Hepatocyte (in vitro differentiated cells): ENCODE measurements around the gene TMEM156. TPM values are rescaled to one million over a fixed set of nuclear protein-coding genes. Genes with fewer than 3 reads are reported as not detected.
A peak's percentile ranks its signal among the peaks of the same experiment; 100 is the strongest.
"Not testable (repeated sequence)": the region's sequence is repeated elsewhere in the genome, so short reads cannot be mapped to it uniquely, and the experiment has no call there.

Experiments used
- DNase-seq: peaks from one replicate; pipeline ENCODE4 v3.0.0-alpha.2; 2016; ENCODE audit warnings: low spot score
- H2AFZ ChIP-seq: fragments of 200-600 bp; sonication (generic); 2 replicates; pipeline ENCODE4 v1.6.0; 2016; ENCODE audit warnings: antibody characterized with exemption, mild to moderate bottlenecking
- H3K27ac ChIP-seq: fragments of 200-600 bp; sonication (generic); 2 replicates; pipeline ENCODE4 v1.5.1; 2016; ENCODE audit warnings: mild to moderate bottlenecking
- H3K27me3 ChIP-seq: fragments of 200-600 bp; sonication (generic); 2 replicates; pipeline ENCODE4 v1.6.1; 2016
- H3K36me3 ChIP-seq: fragments of 200-600 bp; sonication (generic); replicated peaks from 2 replicates; pipeline ENCODE4 v1.5.1; 2016; ENCODE audit warnings: low read depth; ENCODE audit not compliant: insufficient read depth
- H3K4me1 ChIP-seq: fragments of 200-600 bp; sonication (generic); 2 replicates; pipeline ENCODE4 v1.5.1; 2016; ENCODE audit warnings: mild to moderate bottlenecking, moderate library complexity; ENCODE audit not compliant: insufficient read depth
- H3K4me2 ChIP-seq: fragments of 200-600 bp; sonication (generic); 2 replicates; pipeline ENCODE4 v1.6.0; 2016
- H3K4me3 ChIP-seq: fragments of 200-600 bp; sonication (generic); 2 replicates; pipeline ENCODE4 v1.5.1; 2016; ENCODE audit warnings: mild to moderate bottlenecking
- H3K79me2 ChIP-seq: fragments of 200-600 bp; sonication (generic); 2 replicates; pipeline ENCODE4 v1.6.0; 2017; ENCODE audit warnings: mild to moderate bottlenecking
- H3K9me2 ChIP-seq: fragments of 200-600 bp; sonication (generic); replicated peaks from 2 replicates; pipeline ENCODE4 v1.6.0; 2017; ENCODE audit warnings: mild to moderate bottlenecking; ENCODE audit not compliant: insufficient read depth
- H3K9me3 ChIP-seq: fragments of 200-600 bp; sonication (generic); 2 replicates; pipeline ENCODE4 v1.5.1; 2016; ENCODE audit warnings: low read depth, mild to moderate bottlenecking
- H4K20me1 ChIP-seq: fragments of 200-600 bp; sonication (generic); 2 replicates; pipeline ENCODE4 v1.6.0; 2016; ENCODE audit warnings: mild to moderate bottlenecking; ENCODE audit not compliant: insufficient read depth, poor library complexity, severe bottlenecking
- CTCF ChIP-seq: fragments of 200-600 bp; sonication (generic); IDR thresholded peaks from 2 replicates; pipeline ENCODE4 v1.5.1; 2016; ENCODE audit warnings: antibody characterized with exemption, mild to moderate bottlenecking; ENCODE audit not compliant: poor library complexity
- EZH2 ChIP-seq: fragments of 200-600 bp; sonication (generic); IDR thresholded peaks from 2 replicates; pipeline ENCODE4 v1.6.1; 2016; ENCODE audit warnings: antibody characterized with exemption, mild to moderate bottlenecking, borderline replicate concordance
- EZH2phosphoT487 ChIP-seq: fragments of 200-600 bp; sonication (generic); IDR thresholded peaks from one replicate; pipeline ENCODE4 v1.6.1; 2018; ENCODE audit warnings: antibody characterized with exemption, mild to moderate bottlenecking, low read depth, moderate library complexity; ENCODE audit not compliant: unreplicated experiment, severe bottlenecking
- WGBS: methylation state at CpG from one replicate; pipeline ENCODE4 v1.1.6; 2016; ENCODE audit warnings: low lambda C conversion rate; ENCODE audit errors: missing lambda C conversion rate; 5-methylcytosine and 5-hydroxymethylcytosine counted together
- polyA plus RNA-seq: library from polyadenylated mRNA; unstranded; fragments of >200 nt; fragmentation: Nextera tagmentation; extraction: Ambion mirVana; gene quantifications from 2 replicates; pipeline ENCODE4 v1.2.1, GENCODE V29; 2016
- total RNA-seq: library from RNA; depleted of rRNA; stranded (reverse); fragments of >200 nt; gene quantifications from 2 replicates; pipeline ENCODE4 v1.2.3, GENCODE V29; 2014

TMEM156 gene
- total and polyA plus RNA-seq, 2 experiments from 2014 or later: 1.3 TPM; not detected in 1

GRCh38 chr4:39039108-39039507 is 6.9 kb upstream of the TMEM156 start:
- Histone ChIP-seq H3K36me3 (no peaks in the 10 kb centered on the region), H3K4me2 (no peak overlapping the region), H2AFZ (no peak overlapping the region), H3K79me2 (no peaks in the 10 kb centered on the region), H3K9me2 (no peaks in the 10 kb centered on the region), H3K27me3 (no peaks in the 10 kb centered on the region), H3K4me3 (no peak overlapping the region), H4K20me1 (no peaks in the 10 kb centered on the region), H3K9me3 (no peaks in the 10 kb centered on the region), H3K27ac (no peak overlapping the region), H3K4me1 (peaks cover 9% of the 10 kb centered on the region)
- TF ChIP-seq CTCF (no peak), EZH2phosphoT487 (no peak), EZH2 (no peak)
- WGBS: 95% methylated on average over 3 of the region's 3 CpGs
- no peak for DNase-seq

- H4K20me1 ChIP-seq: no peaks in the 10 kb centered on the region
- no peaks in the 10 kb centered on the region for H3K27me3 ChIP-seq
- no peak overlapping the region for H2AFZ ChIP-seq
- H3K4me1 ChIP-seq: no peaks in the 10 kb centered on the region
- H3K27ac ChIP-seq: peak overlapping the region; percentile 10
- WGBS: 64% methylated on average over 3 of the region's 3 CpGs
- TF ChIP-seq EZH2 (no peak), EZH2phosphoT487 (no peak), CTCF (no peak)
- H3K36me3 ChIP-seq: no peaks in the 10 kb centered on the region
- H3K4me3 ChIP-seq: no peak overlapping the region
- H3K4me2 ChIP-seq: no peak overlapping the region
- H3K9me3 ChIP-seq: no peaks in the 10 kb centered on the region
- H3K79me2 ChIP-seq: no peaks in the 10 kb centered on the region
- no peak for DNase-seq
- H3K9me2 ChIP-seq: no peaks in the 10 kb centered on the region
Measured at GRCh38 chr4:39037941-39038340, 5.7 kb upstream of the TMEM156 start.

DNA sequence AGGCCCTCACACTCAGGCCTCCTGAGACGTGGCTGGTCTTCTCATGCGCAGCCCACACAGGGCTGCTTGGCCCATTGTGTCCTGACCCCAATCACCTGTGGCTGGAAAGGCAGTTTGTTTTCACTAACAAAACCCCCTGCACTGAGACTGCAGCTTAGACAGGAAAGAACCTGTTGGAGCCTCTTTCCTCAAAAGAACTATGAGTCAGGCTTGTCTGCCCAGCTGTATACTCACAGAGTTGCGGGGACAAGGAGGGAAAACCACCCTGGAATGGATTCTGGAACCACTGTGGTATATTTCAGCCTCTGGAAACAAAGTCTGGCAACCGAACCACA is 5.2 kb upstream of the TMEM156 start:
- Histone ChIP-seq H3K4me3 (no peak overlapping the region), H2AFZ (no peak overlapping the region), H4K20me1 (no peaks in the 10 kb centered on the region), H3K27ac (peak overlapping the region; percentile 50), H3K4me1 (no peaks in the 10 kb centered on the region), H3K9me3 (no peaks in the 10 kb centered on the region), H3K27me3 (no peaks in the 10 kb centered on the region), H3K79me2 (no peaks in the 10 kb centered on the region), H3K9me2 (no peaks in the 10 kb centered on the region), H3K36me3 (no peaks in the 10 kb centered on the region), H3K4me2 (no peak overlapping the region)
- WGBS: 77% methylated on average over 4 of the region's 4 CpGs
- TF ChIP-seq CTCF: no peak
- TF ChIP-seq EZH2phosphoT487: no peak
- no peak for TF ChIP-seq EZH2
- peak; percentile 23 for DNase-seq

DNA sequence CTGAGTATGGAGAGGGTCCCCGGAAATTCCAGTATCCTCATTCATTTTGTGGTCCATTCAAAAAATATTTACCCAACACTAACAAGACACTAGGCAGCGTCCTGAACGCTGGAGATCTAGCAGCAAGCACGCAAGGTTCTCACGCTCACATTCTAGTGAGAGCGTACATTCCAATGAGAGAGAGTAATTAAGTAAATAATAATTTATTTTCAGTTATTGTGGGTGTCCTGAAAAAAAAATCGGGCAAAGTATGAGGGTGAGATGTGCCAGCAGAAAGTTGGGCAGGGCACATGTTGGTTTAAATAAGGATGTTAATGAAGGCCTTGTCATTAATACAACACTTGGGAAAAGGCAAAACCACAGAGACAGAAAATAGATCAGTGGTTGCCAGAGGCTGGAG is 4.0 kb upstream of the TMEM156 start:
- no peaks in the 10 kb centered on the region for H3K4me1 ChIP-seq
- H3K4me3 ChIP-seq: no peak overlapping the region
- H3K27me3 ChIP-seq: no peaks in the 10 kb centered on the region
- H3K4me2 ChIP-seq: no peak overlapping the region
- H3K9me2 ChIP-seq: no peaks in the 10 kb centered on the region
- H3K36me3 ChIP-seq: no peaks in the 10 kb centered on the region
- WGBS: 86% methylated on average over 7 of the region's 7 CpGs
- DNase-seq: no peak
- TF ChIP-seq EZH2phosphoT487: no peak
- no peak for TF ChIP-seq CTCF
- H3K9me3 ChIP-seq: no peaks in the 10 kb centered on the region
- no peaks in the 10 kb centered on the region for H3K79me2 ChIP-seq
- H2AFZ ChIP-seq: no peak overlapping the region
- H3K27ac ChIP-seq: no peak overlapping the region
- no peaks in the 10 kb centered on the region for H4K20me1 ChIP-seq

DNA sequence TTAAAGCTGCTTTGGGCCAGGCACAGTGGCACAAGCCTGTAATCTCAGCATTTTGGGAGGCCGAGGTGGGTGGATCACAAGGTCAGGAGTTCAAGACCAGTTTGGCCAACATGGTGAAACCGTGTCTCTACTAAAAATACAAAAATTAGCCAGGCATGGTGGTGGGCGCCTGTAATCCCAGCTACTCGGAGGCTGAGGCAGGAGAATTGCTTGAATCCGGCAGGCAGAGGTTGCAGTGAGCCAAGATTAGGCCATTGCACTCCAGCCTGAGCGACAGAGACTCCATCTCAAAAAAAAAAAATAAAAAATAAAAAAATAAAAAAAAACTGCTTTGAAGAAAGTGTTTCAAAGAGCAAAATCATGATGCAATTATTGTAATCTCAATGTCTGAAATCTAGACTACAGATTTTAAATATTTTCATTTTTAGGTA is 604 bp downstream of the TMEM156 start:
- H3K36me3 ChIP-seq, H3K9me2 ChIP-seq, H3K4me3 ChIP-seq, H4K20me1 ChIP-seq, DNase-seq, H3K27ac ChIP-seq, H3K4me2 ChIP-seq, H3K9me3 ChIP-seq, H3K79me2 ChIP-seq, H3K27me3 ChIP-seq, H3K4me1 ChIP-seq, H2AFZ ChIP-seq: not testable (repeated sequence)
- WGBS: 93% methylated on average over 6 of the region's 6 CpGs
